Measurements from ENCODE around the gene JMJD4. TPM values are rescaled to one million over a fixed set of nuclear protein-coding genes. Genes with fewer than 3 reads are reported as not detected.
A peak's percentile ranks its signal among the peaks of the same experiment; 100 is the strongest.

JMJD4 gene
- total RNA-seq, 2 donors from 2014 or later = 11.1 to 11.9 TPM

DNA sequence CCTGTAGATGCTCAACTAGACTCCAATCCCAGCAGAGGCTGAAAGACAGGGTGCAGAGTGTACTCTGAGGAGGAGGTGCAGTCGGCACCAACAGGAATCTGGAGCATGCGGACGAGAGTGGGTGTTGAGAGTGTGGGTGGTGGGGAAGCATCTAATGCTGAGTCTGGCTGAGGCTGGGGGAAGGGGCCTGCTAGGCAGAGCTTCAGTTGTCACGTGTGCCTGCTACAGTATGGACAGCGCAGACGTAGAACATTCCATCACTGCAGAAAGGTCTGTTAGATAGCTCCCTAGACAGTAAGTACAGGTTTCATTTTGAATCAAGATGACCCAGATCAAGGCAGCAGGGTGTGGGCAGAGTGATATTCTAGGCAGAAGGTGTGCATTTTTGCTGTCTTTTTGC lies 23.3 kb upstream of the JMJD4 start:
- DNase-seq = no peak
- intact Hi-C loops (cut with DNase I, micrococcal nuclease) = loop anchor here in 1 of 2 donors (10.0 kb wide), 1 partner anchor 186 kb away; the partner anchor contains the start of gene WNT9A
- ATAC-seq = no peak

DNA sequence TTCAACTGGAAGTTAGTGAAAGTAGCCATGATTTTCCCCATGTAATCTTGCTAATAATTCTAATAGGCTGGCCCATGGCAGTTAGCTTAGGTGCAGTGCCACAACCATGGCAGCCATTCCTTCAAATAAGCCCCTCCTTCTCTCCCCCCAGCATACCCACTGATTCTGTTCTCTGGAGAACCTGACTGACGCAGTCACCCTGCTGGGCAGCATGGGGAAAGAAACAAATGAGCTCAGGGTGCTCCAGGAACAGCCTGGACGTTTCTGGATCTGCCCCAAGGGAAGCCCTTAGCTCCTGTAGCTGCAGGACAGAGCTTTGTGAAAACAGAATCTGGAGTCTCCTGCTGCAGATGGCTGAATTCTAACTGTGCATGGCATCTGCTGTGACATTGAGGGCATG lies 22.7 kb upstream of the JMJD4 start:
- DNase-seq (no peak), ATAC-seq (no peak)
- intact Hi-C loops (cut with DNase I, micrococcal nuclease) = loop anchor here in 1 of 2 donors (10.0 kb wide), 1 partner anchor 187 kb away; the partner anchor contains the start of gene WNT9A

DNA sequence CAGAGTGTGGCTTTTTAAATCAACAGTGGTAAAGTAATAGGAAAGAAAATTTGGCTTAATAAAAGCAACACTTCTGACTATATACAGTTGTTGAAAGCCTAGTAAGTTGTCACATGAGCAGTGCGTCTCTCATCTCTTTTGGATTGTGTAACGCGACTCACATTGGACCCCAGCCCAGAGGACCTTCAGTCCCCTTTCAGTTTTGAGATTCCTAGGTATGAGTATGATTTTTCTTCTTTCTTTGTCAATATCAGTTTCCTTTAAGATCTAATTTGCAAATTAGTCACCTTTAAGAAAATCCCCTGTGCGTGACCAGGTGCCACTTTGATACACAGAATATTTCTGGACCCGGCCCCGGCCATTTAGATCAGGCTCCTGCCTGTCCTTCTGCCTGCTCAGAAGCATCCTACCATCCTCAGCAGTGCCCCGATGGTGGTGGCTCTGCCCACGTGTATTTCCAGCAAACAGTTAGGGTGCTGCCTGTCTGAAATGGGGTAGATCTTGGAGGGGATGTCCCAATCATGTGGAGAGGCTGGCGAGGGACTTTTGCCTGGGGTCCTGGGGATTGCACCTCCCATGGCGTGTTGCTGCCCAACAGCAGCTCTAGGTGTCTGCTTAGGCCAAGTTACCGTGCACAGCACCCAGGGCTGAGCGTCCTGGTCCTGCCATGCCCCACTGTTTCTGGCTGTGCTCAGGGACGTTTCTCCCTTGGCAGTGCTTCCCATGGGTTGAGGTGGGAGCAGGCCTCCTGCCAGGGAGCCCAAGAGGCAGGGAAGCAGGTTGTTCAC lies 21.3 kb upstream of the JMJD4 start:
- intact Hi-C loops (cut with DNase I, micrococcal nuclease) = loop anchor here in 1 of 2 donors (10.0 kb wide), 1 partner anchor 188 kb away; the partner anchor contains the start of gene WNT9A
- ATAC-seq (no peak), DNase-seq (no peak)

DNA sequence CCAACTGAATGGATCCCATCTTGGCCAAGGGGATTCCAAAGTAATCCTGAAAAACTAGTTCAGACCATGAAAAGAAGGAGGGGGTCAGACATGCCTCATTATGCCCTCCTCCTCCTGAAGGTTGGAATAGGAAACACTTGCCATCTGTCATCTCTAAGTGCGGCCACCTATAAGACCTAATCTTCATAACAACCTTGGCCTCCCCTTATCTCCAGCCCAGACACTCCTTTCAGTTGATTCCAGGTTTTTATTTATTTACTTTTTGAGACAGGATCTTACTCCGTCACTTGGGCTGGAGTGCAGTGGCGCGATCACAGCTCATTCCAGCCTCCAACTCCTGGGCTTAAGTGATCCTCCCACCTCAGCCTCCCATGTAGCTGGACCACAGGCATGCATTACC lies 19.9 kb upstream of the JMJD4 start:
- ATAC-seq (peak; percentile 51), DNase-seq (no peak)
- intact Hi-C loops (cut with DNase I, micrococcal nuclease) = loop anchor here in 1 of 2 donors (10.0 kb wide), 1 partner anchor 190 kb away; the partner anchor contains the start of gene WNT9A

DNA sequence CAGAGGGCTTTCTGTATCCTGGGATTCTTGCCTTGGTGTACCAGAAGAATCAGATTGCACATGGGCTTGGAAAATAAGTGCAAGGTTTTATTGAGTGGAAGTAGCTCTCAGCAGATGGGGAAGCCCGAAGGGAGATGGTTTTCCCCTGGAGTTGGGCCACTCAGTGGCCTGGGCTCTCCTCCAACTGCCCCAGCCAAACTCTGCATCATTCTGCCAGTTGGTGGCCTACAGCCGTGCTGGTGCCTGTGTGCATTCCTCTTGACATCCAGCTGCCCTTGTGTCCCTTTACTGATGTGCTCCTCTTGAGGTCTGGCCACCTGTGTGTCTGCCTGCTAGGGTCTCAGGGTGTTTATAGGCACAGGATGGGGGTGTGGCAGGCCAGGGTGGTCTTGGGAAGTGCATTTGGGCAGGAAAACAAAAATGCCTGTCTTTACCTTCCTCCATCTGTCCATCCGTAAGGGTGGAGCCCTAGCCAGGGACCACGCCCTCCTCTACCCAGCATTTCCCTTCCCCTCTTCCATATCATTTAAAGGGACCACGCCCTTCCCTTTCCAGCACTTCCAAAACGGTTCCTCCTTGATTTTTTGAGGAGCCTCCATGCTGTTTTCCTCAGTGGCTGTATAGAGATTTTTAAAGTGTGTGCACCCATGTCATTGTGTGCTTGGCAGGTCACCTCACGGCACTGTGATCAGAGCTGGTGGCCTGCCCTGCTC lies 19.1 kb upstream of the JMJD4 start:
- ATAC-seq (peak; percentile 57), DNase-seq (no peak)
- intact Hi-C loops (cut with DNase I, micrococcal nuclease) = loop anchor here in 1 of 2 donors (10.0 kb wide), 1 partner anchor 191 kb away; the partner anchor contains the start of gene WNT9A

DNA sequence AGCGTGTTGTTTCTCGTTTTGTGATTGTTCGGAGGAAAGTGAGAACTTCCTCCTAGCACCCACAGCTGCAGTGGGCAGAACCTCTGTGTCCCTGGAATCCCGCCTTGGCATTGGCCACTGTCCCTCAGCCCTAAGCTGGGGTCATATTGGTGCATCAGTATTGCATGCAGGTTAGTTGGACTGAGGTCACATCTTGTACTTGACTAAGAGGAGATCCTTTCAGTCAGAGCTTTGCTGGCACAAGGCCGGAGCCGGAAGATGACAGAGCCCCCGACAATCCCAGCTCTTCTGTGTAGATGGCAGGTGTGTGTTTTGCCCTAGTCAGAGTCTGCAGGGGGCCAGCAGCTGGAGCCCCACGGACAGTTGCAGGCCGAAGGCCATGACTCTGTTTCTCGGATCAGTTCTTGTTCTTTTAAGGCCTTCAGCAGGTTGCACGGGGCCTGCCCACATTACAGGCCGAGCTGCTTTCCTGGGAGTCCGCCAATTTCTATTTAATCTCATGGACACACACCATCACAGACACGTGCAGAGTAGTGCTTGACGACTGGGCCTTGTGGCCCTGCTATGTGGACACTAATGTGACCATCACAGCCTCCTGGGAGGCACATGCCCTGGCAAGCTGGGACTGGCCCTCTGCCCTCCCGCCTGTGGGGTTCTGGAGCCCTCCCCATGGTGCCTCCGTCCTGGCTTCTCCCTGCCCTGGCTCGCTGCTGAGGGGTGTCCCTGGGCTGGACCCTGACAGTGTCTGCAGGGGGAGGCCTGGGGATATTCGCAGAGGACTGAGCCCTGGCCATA lies 15.0 kb upstream of the JMJD4 start:
- DNase-seq (no peak), ATAC-seq (no peak)
- intact Hi-C loops (cut with DNase I, micrococcal nuclease) = loop anchor here in 1 of 2 donors (10.0 kb wide), 1 partner anchor 195 kb away; the partner anchor contains the start of gene WNT9A

DNA sequence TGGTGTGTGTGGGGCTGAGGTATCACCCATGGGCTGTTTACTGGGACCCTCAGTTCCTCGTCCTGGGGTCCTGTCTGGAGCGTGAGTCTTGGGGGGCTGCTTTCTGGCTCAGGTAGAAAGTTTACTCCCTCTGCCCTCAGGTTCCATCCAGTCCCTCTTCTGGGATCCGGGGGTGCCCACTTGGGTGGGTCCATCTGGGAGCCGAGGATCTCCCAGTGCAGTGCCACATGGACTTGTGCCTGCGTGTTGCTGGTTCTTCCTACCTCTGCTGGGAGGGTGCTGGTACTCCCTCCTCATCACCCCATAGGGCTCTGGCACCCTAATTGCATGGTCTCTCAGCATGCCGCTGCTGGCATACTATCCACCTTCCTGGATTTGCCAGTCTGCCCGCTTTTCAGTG lies 14.1 kb upstream of the JMJD4 start:
- no peak for ATAC-seq
- intact Hi-C loops (cut with DNase I, micrococcal nuclease) = no loop called here
- DNase-seq = no peak

DNA sequence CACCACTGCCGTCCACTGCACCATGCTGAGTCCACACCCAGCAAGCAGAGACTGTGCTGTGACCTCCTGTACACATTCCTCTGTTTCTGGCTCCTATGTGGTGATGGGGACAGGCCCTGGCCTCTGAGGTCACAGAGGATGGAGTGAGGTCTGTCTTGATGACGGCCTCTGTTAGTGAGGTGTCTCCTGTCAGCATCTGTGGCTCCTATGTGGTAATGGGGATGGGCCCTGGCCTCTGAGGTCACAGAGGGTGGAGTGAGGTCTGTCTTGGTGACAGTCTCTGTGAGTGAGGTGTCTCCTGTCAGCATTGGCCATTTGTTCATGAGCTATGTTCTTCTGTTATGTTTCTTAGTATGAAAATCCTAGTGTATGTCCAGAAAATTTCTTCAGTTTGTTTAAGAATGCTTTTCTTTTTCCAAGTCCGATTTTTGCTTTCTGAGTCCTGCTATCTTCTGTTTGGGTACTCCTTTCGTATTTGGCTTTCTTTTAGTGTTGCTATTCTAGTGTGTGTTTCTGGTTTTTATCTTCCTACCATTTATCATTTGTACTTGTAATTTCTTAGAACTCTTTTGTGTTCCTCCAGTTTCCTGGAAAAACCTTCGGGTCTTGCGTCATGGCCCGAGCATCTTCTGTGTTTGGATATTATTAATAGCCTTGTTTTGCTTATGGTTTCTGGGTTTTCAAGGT lies 13.5 kb upstream of the JMJD4 start:
- ATAC-seq = no peak
- no peak for DNase-seq
- intact Hi-C loops (cut with DNase I, micrococcal nuclease) = no loop called here

DNA sequence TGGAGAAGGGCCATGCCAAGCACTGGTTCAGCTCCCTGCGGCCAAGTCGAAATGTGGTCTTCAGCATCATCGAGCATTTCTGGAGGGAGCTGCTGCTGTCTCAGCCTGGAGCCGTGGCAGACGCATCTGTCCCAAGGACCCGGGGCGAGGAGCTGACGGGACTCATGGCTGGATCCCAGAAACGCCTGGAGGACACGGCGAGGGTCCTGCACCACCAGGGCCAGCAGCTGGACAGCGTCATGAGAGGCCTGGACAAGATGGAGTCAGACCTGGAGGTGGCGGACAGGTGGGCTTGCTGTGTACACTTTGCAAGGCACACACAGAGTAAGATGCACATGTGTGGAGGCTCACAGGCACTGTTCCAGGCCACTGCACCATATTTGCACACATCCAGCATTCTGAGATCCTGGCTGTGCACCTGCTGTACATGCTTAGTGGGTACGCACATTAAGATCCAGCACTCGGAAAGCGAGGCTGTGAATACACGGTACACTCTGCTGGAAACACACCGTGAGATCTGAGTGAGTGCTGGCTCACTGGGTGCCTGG lies 12.9 kb upstream of the JMJD4 start:
- intact Hi-C loops (cut with DNase I, micrococcal nuclease) = no loop called here
- ATAC-seq = no peak
- DNase-seq = no peak

DNA sequence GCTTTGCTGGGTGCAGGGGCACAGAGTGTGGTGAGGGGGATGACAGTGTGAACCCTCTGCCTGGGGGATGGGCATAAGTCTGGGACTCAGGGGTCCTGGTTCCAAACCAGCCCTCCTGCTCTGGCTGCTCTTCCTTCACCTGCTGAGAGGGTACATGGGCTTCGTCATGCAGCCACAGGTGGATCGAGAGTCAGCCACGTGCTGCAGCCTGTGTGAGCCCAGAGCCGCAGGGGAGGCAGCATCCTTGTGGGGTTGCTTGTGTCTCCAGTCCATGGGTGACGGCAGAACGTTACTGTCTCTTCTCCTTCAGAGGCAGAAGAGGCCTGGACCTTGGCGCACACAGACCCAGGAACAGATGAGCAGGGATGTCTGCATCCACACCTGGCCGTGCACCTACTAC lies 12.3 kb upstream of the JMJD4 start:
- intact Hi-C loops (cut with DNase I, micrococcal nuclease) = no loop called here
- no peak for ATAC-seq

DNA sequence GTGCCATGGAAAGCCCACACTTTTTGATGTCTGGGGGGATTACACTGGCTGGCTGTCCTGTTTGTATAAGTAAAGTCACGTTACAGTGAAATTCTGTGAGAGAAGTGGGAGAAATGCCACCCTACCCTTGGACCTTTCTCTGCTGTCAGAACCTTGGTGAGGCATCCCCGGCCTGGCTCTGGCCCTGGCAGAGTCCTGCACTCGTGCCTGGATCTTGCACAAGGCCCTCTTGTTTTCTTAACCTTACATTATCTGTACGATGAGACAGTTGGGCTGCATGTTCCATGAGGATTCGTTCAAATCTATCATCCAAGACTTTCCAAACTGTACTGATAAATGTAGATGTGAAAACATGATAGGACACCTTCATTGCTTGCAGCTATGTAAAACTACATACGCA lies 11.6 kb upstream of the JMJD4 start:
- intact Hi-C loops (cut with DNase I, micrococcal nuclease) = no loop called here
- no peak for ATAC-seq
- DNase-seq = no peak

More for the DNA sequence above, 12.3 kb upstream of the JMJD4 start:
- DNase-seq = no peak

DNA sequence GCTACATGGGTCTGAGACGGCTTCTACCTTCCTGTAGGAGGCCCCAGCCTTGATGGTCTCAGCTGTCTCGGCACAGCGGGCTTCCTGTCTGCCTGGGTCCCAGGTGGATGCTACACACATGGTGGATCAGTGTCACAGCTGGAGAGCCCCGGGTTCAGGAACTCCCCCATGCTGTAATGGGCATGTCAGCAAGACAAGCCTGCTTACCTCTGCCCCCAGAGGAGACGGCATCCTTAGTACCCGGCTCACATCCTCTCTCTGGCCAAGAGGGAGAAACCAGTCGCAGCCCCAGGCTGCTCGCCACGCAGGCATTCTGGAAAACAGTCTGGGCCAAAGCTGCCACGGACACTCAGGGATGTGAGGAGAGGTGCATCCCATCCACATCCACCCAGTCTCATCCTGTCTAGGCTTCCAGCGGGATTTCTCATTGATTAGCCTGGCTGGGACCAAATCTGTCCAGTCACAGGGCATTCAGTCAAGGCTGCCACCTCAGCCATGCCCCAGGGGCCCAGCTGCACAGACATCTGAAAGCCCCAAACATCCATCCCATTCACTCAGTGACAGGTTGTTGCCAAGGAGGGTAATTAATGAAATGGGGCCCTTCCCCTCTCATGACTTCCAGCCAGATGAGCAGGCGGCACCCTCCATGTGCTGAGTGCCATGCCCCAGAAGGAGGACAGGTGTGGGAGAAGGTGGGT lies 10.6 kb upstream of the JMJD4 start:
- no peak for DNase-seq
- no peak for ATAC-seq
- intact Hi-C loops (cut with DNase I, micrococcal nuclease) = no loop called here

DNA sequence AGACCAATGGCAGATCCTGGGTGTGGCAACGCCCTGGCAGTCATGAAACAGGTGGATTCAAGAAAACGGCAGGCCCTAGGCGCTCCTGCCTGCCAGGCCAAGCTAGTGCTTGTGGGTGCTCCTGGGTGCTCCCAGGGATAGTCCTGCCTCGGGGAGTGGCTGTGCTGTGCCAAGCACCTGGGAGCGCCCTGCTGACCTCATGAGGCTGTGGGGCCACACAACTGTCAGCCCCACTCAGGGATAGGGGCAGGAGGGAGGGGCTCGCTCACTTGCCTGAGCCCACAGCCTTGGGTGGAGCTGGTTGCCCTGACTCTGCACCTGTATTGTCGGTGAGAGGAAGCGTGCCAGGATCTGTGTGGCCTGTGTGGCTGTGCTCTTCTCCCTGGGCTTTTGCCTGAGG lies 9.6 kb upstream of the JMJD4 start:
- peak; percentile 95 for ATAC-seq
- intact Hi-C loops (cut with DNase I, micrococcal nuclease) = no loop called here
- peak; percentile 54 for DNase-seq

DNA sequence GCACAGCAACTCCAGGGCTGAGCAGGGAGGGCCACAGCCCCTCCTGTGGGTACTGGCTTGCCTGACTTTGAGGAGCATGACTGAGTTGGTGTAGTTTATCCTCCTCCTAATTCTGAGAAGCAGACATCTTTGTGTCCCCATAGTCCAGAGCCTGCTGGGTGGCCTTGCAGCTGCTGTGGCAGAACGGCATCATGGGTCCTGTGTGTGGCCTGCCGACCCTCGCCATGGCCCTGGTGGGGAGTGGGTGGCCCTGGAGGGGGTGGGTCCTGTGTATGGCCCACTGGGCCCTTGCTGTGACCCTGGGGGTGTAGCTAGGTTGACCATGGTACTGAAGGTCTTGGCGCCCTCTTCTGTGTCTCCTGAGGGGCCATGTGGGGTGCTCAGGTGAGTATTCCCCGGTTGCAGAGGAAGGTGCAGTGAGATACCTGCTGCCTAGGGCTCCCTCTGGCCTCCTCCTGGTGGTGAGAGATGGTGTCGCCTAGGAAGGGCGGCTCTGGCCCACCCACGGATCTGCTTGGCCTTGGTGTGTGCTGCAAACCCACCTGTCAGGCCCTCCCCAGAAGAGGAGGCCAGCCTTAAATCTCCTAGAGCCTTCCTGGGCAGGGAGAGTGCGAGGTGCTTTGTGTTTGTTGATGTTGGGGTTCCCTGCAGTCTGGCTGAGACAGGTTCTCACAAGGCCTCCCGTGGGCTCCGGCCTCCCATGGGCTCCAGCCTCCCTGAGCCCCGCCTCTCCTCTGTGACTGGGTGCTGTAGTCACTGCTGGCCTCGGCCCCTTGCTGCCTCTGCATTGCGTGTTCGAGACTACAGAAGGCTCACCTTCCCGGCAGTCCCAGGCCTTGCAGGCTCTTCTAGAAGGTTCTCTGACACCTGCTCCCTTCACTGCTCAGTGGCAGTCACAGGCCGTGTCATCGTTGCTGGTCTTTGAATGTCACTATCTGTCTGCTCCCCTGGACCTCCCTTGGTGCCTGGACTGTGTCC lies 7.9 kb upstream of the JMJD4 start:
- intact Hi-C loops (cut with DNase I, micrococcal nuclease) = no loop called here
- DNase-seq (peak in 1 of 2 donors; percentile 4), ATAC-seq (no peak)

DNA sequence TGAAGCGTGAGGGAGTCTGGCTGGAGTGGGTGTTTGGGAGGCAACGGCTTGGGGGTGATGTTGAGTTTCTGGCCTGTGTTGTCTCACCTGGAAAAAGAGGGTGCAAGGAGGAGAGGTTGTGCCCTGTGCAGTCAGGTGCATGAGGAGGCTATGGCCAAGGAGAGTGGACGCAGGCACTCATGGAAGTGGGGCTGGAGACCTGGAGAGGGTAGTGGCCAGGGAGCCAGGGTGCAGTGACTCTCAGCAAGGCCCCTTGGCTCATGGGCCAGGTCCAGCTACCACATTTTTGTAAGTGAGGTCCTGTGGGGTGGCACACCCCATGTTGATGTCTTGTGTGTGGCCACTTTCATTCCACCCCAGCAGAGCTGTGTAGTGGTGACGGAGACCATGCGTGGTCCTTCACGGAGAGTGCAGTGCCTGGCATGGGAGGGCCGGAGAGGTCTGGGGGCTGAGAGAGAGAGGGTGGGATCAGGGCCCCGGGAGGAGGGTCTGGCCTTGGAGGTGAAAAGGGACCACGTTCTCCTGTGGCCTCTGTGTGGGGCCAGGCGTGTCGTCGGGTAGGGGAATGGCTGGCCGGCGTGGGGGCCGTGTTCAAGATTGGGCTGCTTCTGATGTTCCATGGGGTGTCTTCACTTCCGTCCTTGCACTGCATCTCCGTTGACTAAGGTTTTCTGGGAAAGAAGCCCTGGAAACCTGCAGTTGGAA lies 6.2 kb upstream of the JMJD4 start:
- intact Hi-C loops (cut with DNase I, micrococcal nuclease) = no loop called here
- DNase-seq = no peak
- ATAC-seq = no peak

DNA sequence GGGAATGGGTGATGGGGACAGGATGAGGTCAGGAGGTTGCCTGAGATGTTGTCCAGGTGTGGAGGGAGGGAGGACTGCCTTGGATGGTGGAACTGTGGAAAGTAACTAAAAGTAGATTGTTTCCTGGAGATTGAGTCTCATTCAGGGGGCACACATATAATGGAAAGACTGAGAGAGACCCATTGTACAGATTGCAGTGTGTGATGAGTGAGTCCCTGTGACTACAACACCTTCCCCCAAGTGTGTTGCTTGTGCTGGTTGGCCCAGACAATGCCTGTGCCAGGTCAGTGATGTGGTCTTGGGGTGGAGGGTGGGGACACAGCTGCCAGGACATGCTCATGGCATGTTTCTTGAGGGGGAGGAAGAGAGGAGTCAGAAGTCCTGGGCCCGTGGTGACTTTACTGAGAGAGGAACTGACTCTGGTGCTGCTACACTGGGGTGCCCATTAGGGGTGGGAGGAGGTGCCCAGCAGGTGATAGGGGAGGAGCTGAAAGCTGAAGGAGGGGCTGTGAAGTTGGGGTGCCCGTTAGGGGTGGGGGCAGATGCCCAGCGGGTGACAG lies 5.4 kb upstream of the JMJD4 start:
- ATAC-seq (no peak), DNase-seq (no peak)
- intact Hi-C loops (cut with DNase I, micrococcal nuclease) = no loop called here

Measured in left colon (tissue), 2 donors.